Measurements from ENCODE around the gene ECHS1.
"Not testable (repeated sequence)": the region's sequence is repeated elsewhere in the genome, so short reads cannot be mapped to it uniquely, and the experiment has no call there.

ECHS1 gene

GRCh38 chr10:133377025-133377817 lies 4.1 kb upstream of the ECHS1 start:
- DNase-seq = no peak

GRCh38 chr10:133376183-133376582 lies 3.0 kb upstream of the ECHS1 start:
- not testable (repeated sequence) for DNase-seq

- DNase-seq = no peak
Observed at GRCh38 chr10:133375357-133376115, 2.4 kb upstream of the ECHS1 start.

- DNase-seq = no peak
Observed at GRCh38 chr10:133372507-133372906, 647 bp downstream of the ECHS1 start.

GRCh38 chr10:133370030-133370786 lies 2.9 kb downstream of the ECHS1 start:
- no peak for DNase-seq

- no peak for DNase-seq
Observed at GRCh38 chr10:133368153-133368552, 5.0 kb downstream of the ECHS1 start.

- DNase-seq = not testable (repeated sequence)
Observed at GRCh38 chr10:133367461-133367860, 5.7 kb downstream of the ECHS1 start.

- no peak for DNase-seq
Observed at GRCh38 chr10:133366751-133367150, 6.4 kb downstream of the ECHS1 start.

GRCh38 chr10:133366130-133366478 lies 7.0 kb downstream of the ECHS1 start:
- no peak for DNase-seq

- DNase-seq = no peak
Observed at GRCh38 chr10:133365461-133366129, 7.6 kb downstream of the ECHS1 start.

- DNase-seq = no peak
Observed at GRCh38 chr10:133364645-133365431, 8.3 kb downstream of the ECHS1 start.

- DNase-seq = no peak
Observed at GRCh38 chr10:133362846-133363245, 10.3 kb downstream of the ECHS1 start.

- DNase-seq = no peak
Observed at GRCh38 chr10:133361773-133362441, 11.2 kb downstream of the ECHS1 start.

GRCh38 chr10:133361227-133361626 lies 11.9 kb downstream of the ECHS1 start:
- no peak for DNase-seq

GRCh38 chr10:133359972-133360610 lies 13.1 kb downstream of the ECHS1 start:
- no peak for DNase-seq

- DNase-seq = peak; percentile 4 to 26
Observed at GRCh38 chr10:133359554-133359971, 13.6 kb downstream of the ECHS1 start.

GRCh38 chr10:133358925-133359310 lies 14.2 kb downstream of the ECHS1 start:
- no peak for DNase-seq

GRCh38 chr10:133358162-133358924 lies 14.8 kb downstream of the ECHS1 start:
- no peak for DNase-seq

- no peak for DNase-seq
Observed at GRCh38 chr10:133357285-133358161, 15.6 kb downstream of the ECHS1 start, which contains the start of gene FUOM. Gene FUOM (minus strand): TSS chr10:133358019. CDS start chr10:133358007, 12 bp downstream.
